ENCODE measurements around the gene NCOA7.

NCOA7 gene

DNA sequence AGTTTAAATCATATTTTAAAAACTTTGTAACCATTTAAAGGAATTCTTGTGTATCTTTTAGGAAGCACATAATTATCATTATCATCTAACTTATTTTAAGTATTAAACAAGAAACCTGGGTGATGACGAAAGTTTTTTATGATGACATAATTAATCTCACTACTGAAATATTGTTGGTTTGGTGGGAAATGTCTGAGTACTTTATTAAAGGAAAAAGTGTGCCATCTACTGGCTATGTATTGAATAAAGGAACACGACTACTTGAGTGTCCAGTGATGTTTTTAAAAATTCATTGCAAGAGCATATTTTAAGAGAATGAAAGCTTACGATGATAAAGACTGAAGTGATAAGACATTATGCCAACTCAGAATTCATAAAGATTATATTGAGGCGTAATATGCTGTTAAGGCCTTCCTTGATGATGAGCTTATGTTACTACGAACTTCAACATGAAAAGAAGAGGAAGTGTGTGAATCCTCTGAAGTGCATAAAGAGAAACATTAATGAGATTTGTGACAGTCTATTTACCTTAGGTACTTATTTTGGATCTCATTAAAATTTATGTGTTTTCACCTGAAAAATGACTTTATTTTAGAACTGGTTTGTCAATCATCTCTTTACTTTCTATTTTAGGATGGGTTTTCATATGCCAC lies 183.6 kb downstream of the NCOA7 start:
- DNase-seq (ENCODE audit: low read depth in 2 of 2) = no peak

DNA sequence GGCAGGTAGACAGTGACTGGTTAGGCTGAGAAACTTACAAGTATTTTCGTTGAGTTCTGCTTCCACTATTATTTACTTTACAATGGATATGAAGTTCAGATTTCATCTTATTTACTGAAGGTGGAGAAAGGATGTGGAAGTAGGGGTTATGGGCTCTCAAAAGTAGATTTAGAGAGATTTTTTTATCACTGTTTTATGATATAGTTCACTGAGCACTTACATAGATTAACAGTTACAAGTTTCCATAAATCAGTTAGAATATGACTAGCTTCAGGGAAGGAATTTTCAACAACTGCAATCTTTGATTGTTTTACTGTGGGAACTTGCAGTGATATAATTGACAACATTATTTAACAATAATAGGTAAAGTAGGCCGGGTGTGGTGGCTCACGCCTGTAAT lies 188.3 kb downstream of the NCOA7 start:
- DNase-seq (ENCODE audit: low read depth in 2 of 2) = no peak
